ENCODE data around the gene MCAM. TPM values are rescaled to one million over a fixed set of nuclear protein-coding genes. Genes with fewer than 3 reads are reported as not detected.

The MCAM gene
- total and polyA plus RNA-seq, 7 donors, result 15.4 to 71.1 (median 27.4) TPM

DNA sequence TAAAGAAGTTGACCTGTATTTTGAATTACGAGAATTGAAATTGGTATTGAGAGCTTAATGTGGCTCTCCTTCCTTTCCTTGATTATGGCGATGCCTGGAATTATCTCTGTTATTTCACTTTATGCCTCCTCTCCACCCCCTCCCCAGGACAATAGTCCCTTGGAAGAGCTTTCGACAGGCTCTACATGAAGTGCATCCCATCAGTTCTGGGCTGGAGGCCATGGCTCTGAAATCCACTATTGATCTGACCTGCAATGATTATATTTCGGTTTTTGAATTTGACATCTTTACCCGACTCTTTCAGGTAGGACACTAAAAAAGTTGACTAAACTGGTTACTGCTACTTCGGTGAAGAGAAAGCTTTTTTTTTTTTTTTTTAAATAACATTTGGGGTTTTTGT, 43.2 kb downstream of the MCAM start:
- no peak for DNase-seq
- no peaks in the 10 kb centered on the region for H3K27me3 ChIP-seq (ENCODE audit: insufficient read depth in 3 of 3, low read length in 2 of 3)
- intact Hi-C loops (cut with DNase I), result no loop called here
- peaks cover 0 to 59% of the 10 kb centered on the region in 2 donors for H3K36me3 ChIP-seq (ENCODE audit: insufficient read depth in 1 of 2, low read depth in 1 of 2)
- H3K4me1 ChIP-seq, result no peaks in the 10 kb centered on the region
- no peaks in the 10 kb centered on the region for H3K9me3 ChIP-seq
- no peak overlapping the region for H3K4me3 ChIP-seq
- TF ChIP-seq, protein P1, sequence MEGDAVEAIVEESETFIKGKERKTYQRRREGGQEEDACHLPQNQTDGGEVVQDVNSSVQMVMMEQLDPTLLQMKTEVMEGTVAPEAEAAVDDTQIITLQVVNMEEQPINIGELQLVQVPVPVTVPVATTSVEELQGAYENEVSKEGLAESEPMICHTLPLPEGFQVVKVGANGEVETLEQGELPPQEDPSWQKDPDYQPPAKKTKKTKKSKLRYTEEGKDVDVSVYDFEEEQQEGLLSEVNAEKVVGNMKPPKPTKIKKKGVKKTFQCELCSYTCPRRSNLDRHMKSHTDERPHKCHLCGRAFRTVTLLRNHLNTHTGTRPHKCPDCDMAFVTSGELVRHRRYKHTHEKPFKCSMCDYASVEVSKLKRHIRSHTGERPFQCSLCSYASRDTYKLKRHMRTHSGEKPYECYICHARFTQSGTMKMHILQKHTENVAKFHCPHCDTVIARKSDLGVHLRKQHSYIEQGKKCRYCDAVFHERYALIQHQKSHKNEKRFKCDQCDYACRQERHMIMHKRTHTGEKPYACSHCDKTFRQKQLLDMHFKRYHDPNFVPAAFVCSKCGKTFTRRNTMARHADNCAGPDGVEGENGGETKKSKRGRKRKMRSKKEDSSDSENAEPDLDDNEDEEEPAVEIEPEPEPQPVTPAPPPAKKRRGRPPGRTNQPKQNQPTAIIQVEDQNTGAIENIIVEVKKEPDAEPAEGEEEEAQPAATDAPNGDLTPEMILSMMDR (IDR thresholded peaks at IDR 0.05), result no peak
- 92% methylated on average over 6 of the region's 6 CpGs for WGBS, 3 donors
- ATAC-seq, result no peak
- H3K27ac ChIP-seq, result no peak overlapping the region

DNA sequence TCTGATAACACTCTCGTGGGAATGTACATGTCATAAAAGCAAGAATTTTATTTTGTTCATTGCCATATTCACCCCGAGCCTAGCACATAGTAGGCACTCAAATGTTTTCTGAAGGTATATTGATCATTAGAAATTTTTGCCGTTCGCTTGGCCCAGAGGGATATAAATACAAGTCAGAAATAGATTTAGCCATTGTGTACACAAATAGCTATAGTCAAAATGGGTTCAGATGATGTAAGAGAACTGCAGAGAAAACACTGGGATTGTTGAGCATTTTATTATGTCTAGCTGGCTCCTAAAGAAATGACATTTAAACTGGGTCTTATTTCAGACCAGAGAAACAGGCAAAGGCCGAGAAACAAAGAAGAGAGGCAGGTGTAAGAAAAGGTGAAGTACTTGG, 49.3 kb downstream of the MCAM start:
- 85 to 90% (median 88%) methylated on average over 5 of the region's 5 CpGs for WGBS, 3 donors
- TF ChIP-seq, protein P1 (IDR thresholded peaks at IDR 0.05), result no peak
- DNase-seq (no peak), ATAC-seq (no peak)
- Histone ChIP-seq H3K27me3 (ENCODE audit: insufficient read depth in 3 of 3, low read length in 2 of 3) (no peaks in the 10 kb centered on the region), H3K9me3 (no peaks in the 10 kb centered on the region), H3K27ac (no peak overlapping the region), H3K4me1 (peaks cover 15% of the 10 kb centered on the region), H3K4me3 (no peak overlapping the region), H3K36me3 (ENCODE audit: insufficient read depth in 1 of 2, low read depth in 1 of 2) (peaks cover 0 to 6% of the 10 kb centered on the region in 2 donors)
- intact Hi-C loops (cut with DNase I), result loop anchor here in 1 of 2 donors (5.0 kb wide), 1 partner anchor 60 kb away; the partner anchor contains the start of gene CBL

DNA sequence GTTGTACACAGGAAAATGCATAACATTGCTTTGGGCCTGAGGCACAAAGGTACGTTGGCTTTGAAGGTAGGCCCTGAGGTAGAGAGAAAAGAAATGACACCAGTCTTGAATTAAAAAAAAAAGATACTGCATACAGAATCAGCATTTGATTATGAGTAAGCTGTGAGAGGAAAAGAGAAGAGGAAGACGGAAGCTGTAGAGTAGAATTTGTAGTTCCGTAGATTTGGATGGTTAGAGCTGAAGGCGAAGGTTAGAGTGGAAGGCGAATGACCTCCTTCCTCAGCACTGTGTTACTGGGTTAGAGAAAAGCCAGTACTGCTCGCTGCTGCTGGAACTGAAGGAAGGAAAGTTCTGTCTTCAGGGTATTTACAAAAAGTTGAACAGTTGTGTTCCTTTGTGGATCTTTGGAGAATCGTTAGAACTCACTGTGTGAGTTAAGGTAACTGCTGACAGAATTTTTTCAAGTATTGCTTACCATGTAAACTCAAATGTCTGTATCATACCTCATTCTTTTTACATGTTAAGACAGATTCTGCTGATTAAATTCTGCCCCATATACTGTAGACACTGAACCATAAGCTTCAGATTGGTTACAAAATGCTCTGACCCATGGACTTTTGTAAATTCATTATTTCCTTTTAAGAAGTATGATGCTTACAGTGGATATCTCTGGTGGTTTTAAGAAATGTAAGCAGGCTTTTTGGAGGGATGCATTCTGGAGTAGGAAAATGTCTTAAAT, 50.2 kb downstream of the MCAM start:
- no peak overlapping the region for H3K27ac ChIP-seq
- no peak for ATAC-seq
- H3K27me3 ChIP-seq (ENCODE audit: insufficient read depth in 3 of 3, low read length in 2 of 3), result no peaks in the 10 kb centered on the region
- TF ChIP-seq, protein P1 (IDR thresholded peaks at IDR 0.05), result no peak
- peaks cover 25% of the 10 kb centered on the region for H3K4me1 ChIP-seq
- 77 to 89% (median 83%) methylated on average over 7 of the region's 7 CpGs for WGBS, 3 donors
- no peak overlapping the region for H3K4me3 ChIP-seq
- DNase-seq, result no peak
- H3K9me3 ChIP-seq, result no peaks in the 10 kb centered on the region
- H3K36me3 ChIP-seq (ENCODE audit: insufficient read depth in 1 of 2, low read depth in 1 of 2), result no peaks in the 10 kb centered on the region
- intact Hi-C loops (cut with DNase I), result loop anchor here in 1 of 2 donors (5.0 kb wide), 1 partner anchor 59 kb away; the partner anchor contains the start of gene CBL

DNA sequence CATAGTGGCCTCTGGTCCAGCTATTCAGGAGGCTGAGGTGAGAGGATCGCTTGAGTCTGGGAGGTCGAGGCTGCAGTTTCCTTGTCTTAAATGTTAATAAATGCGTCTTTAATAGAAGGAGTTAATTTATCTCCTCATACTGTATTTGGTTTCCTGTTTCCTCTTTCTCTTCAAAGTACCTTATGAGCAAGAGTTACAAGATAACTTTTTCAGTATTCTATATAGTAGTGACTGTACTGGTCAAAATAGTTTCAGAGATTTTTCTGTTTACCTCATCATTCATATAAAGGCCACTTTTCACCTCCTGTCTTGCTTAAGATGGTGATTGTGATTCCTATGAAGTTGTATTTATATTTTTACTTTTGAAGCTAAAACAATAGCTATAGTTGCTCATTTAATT, 50.9 kb downstream of the MCAM start:
- Histone ChIP-seq H3K36me3 (ENCODE audit: insufficient read depth in 1 of 2, low read depth in 1 of 2) (no peaks in the 10 kb centered on the region), H3K27ac (no peak overlapping the region), H3K27me3 (ENCODE audit: insufficient read depth in 3 of 3, low read length in 2 of 3) (no peaks in the 10 kb centered on the region), H3K4me3 (no peak overlapping the region), H3K4me1 (peaks cover 29% of the 10 kb centered on the region), H3K9me3 (no peaks in the 10 kb centered on the region)
- no peak for ATAC-seq
- intact Hi-C loops (cut with DNase I), result loop anchor here in 1 of 2 donors (5.0 kb wide), 1 partner anchor 59 kb away; the partner anchor contains the start of gene CBL
- TF ChIP-seq, protein P1 (IDR thresholded peaks at IDR 0.05), result no peak
- WGBS, 3 donors, result 89 to 95% (median 92%) methylated on average over 3 of the region's 3 CpGs
- DNase-seq, result no peak

Data from psoas muscle (tissue), 8 donors.